ENCODE data around the gene CPNE4. TPM values are rescaled to one million over a fixed set of nuclear protein-coding genes. Genes with fewer than 3 reads are reported as not detected.

The CPNE4 gene
- total RNA-seq, 2 donors from 2014 or later = 0.55 TPM; not detected in 1

DNA sequence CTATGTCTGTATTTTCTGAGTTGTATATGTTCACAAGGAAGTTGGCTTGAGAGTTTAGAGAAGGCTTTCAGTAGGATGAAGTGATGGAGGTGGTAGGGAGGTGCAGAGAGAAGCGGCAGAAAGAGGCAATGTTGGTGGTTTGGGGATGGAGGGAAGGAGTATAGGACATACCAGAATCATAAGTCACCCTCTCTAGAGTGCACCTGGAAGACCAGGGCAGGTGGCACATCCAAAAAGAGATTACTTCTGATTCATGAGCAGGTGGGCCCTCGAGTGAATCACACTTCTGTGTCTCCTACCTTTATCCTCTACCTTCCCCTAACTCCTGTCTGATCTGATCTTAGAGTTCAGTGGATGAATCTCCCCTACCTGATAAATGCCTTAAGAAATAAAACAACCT lies 490.3 kb downstream of the CPNE4 start:
- H3K9me3 ChIP-seq (ENCODE audit: control insufficient read depth, low read length, poor library complexity, severe bottlenecking) = no peaks in the 10 kb centered on the region
- no peak overlapping the region for H3K27ac Mint-ChIP-seq
- peaks cover 59% of the 10 kb centered on the region for H3K27me3 Mint-ChIP-seq
- no peak overlapping the region for H3K4me3 Mint-ChIP-seq
- peaks cover 3% of the 10 kb centered on the region for H3K4me1 Mint-ChIP-seq
- ATAC-seq (no peak), DNase-seq (no peak)
- peaks cover 9% of the 10 kb centered on the region for H3K36me3 Mint-ChIP-seq (ENCODE audit: low read depth)

DNA sequence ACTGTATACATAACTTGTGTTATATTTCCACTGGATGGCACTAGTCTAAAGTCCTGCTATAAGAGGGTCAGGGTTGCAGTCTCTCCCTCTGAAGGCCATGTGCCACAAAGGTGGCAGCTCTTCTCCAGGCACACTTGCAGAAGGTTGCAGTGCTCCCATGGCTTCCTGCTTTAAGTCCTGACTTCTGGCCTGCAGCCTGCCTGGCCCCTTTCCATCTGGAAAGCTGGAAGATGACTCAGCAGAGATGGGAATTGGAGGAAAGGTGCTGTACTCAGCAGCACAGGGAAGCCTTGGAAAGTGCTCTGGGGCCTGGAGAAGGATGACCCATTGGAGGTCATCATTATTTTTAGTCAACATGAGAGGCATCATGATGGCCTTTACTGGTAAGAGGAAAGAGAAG lies 491.1 kb downstream of the CPNE4 start:
- Mint-ChIP-seq H3K4me1 (peaks cover under 1% of the 10 kb centered on the region), H3K36me3 (ENCODE audit: low read depth) (peaks cover 6% of the 10 kb centered on the region), H3K27ac (no peak overlapping the region), H3K4me3 (no peak overlapping the region), H3K27me3 (peaks cover 56% of the 10 kb centered on the region)
- DNase-seq (no peak), ATAC-seq (no peak)
- H3K9me3 ChIP-seq (ENCODE audit: control insufficient read depth, low read length, poor library complexity, severe bottlenecking) = no peaks in the 10 kb centered on the region

DNA sequence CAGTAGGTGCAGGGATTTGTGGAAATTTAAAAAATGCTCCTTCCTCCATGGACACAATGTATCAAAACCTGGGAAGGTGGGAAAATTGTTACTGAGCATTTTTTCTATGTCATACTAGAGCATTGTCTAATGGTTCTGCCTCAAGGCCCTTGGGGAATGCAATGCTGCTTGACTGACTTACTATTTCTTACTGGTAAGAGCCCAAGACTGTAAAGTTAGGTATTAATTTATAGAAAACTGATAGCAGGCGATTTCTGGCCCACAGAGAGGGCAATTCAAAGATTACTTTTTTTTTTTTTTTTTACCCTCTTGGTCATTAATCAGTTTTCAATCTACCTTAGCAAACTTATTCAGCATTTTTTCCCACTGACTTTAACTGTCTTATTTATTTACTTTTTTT lies 493.5 kb downstream of the CPNE4 start:
- no peak for ATAC-seq
- Mint-ChIP-seq H3K4me1 (no peaks in the 10 kb centered on the region), H3K36me3 (ENCODE audit: low read depth) (peaks cover 4% of the 10 kb centered on the region), H3K27ac (no peak overlapping the region), H3K27me3 (peaks cover 53% of the 10 kb centered on the region), H3K4me3 (no peak overlapping the region)
- DNase-seq = no peak
- H3K9me3 ChIP-seq (ENCODE audit: control insufficient read depth, low read length, poor library complexity, severe bottlenecking) = no peaks in the 10 kb centered on the region

DNA sequence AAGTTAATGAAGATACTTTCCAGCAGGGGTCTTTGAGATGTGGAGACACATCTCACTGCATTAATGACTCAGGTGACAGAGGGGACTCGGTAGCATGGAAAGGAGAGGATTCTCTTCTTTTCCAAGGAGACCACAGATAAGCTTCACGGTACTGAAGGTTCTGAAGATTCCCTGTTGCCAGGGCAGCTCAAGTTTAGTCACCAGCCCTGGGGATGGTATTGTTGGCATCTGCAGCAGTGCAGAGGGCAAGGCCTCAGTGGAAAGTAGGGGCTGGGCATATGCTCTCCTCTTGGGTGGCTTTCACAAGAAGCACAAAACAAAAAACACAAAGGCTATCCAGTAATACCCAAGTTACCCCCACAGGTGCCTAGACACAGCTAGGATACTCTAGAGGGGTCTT lies 494.0 kb downstream of the CPNE4 start:
- ATAC-seq (no peak), DNase-seq (no peak)
- Mint-ChIP-seq H3K4me3 (no peak overlapping the region), H3K36me3 (ENCODE audit: low read depth) (peaks cover 4% of the 10 kb centered on the region), H3K4me1 (no peaks in the 10 kb centered on the region), H3K27ac (no peak overlapping the region), H3K27me3 (peaks cover 54% of the 10 kb centered on the region)
- H3K9me3 ChIP-seq (ENCODE audit: control insufficient read depth, low read length, poor library complexity, severe bottlenecking) = no peaks in the 10 kb centered on the region

DNA sequence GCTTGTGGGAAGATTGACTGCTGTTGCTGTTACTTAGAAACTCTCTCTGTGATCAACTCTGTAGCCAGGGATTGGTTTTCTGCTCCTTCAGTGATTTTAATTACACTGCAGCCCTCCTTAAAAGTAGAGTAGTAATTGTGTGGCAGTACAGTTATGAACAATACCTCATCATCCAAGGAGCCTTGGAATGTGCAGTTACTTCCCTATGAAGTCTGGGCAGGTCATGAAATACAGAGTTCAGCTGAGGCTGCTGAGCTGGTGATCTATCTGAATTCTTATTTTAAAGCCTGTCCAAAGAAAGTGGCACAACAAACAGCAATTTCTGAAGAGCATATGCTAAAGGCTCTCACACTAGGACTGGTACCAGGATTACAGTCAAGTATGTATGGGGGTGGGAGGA lies 494.7 kb downstream of the CPNE4 start:
- H3K4me3 Mint-ChIP-seq = no peak overlapping the region
- no peaks in the 10 kb centered on the region for H3K4me1 Mint-ChIP-seq
- ATAC-seq = no peak
- no peak for DNase-seq
- H3K36me3 Mint-ChIP-seq (ENCODE audit: low read depth) = peaks cover 4% of the 10 kb centered on the region
- H3K9me3 ChIP-seq (ENCODE audit: control insufficient read depth, low read length, poor library complexity, severe bottlenecking) = no peaks in the 10 kb centered on the region
- H3K27ac Mint-ChIP-seq = no peak overlapping the region
- peaks cover 54% of the 10 kb centered on the region for H3K27me3 Mint-ChIP-seq

DNA sequence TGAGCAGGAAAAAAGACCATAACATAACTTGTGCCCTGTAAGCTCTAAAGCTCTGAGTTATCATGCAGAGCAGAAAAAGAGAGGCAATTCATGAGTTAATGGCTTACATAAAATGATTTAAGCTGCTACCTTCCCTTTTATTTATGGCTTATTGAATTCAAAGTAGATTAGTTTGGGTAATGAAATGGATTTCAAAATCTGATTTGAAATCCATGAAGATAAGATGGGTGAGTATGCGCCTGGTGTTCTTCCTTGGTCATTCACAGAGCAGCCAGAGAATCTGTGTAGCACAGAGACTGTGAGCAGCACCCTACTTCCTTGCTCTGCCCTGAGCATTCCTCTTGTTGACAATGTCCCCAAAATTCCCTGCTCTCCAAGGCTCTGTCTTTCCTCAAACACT lies 495.8 kb downstream of the CPNE4 start:
- Mint-ChIP-seq H3K27me3 (peaks cover 53% of the 10 kb centered on the region), H3K4me3 (no peak overlapping the region), H3K27ac (no peak overlapping the region), H3K4me1 (no peaks in the 10 kb centered on the region), H3K36me3 (ENCODE audit: low read depth) (peaks cover 2% of the 10 kb centered on the region)
- DNase-seq (no peak), ATAC-seq (no peak)
- H3K9me3 ChIP-seq (ENCODE audit: control insufficient read depth, low read length, poor library complexity, severe bottlenecking) = no peaks in the 10 kb centered on the region

DNA sequence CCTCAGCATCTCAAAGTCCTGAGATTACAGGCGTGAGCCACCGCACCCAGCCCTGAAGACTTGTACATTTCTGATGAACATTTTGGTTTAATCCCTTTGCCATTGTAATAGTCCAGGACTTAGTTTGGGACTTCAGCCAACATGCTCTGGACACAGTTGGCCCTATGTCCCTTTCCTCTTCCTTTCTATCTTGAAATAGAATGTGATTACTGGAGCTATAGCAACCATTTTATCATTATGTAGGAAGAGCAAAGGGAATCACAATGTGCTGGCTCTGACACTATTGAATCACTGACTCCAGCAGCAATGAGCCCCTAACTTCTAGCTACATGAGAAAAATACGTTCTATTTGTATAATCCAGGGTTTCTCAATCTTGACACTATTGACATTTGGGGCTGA lies 497.3 kb downstream of the CPNE4 start:
- DNase-seq = no peak
- Mint-ChIP-seq H3K27ac (no peak overlapping the region), H3K4me3 (no peak overlapping the region), H3K27me3 (peaks cover 51% of the 10 kb centered on the region), H3K36me3 (ENCODE audit: low read depth) (no peaks in the 10 kb centered on the region), H3K4me1 (no peaks in the 10 kb centered on the region)
- no peaks in the 10 kb centered on the region for H3K9me3 ChIP-seq (ENCODE audit: control insufficient read depth, low read length, poor library complexity, severe bottlenecking)
- ATAC-seq = no peak

DNA sequence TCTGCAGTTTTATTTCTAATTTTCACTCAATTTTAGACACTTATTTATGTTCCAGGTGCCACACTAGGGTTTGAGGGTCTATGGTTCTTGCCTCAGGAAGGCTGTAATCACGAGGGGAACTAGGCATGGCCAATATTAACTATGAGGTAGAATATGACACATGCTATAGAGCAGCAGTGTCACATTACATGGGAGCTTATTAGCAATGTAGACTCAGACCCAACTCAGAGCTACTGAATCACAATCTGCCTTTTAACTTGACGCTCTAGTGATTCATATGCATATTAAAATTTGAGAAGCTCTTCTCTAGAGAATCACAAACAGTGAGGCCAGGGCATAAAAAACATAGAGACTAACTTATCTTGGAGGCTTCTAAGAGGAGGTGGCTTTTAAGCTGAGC lies 499.2 kb downstream of the CPNE4 start:
- H3K4me3 Mint-ChIP-seq = no peak overlapping the region
- H3K9me3 ChIP-seq (ENCODE audit: control insufficient read depth, low read length, poor library complexity, severe bottlenecking) = no peaks in the 10 kb centered on the region
- ATAC-seq = no peak
- no peak for DNase-seq
- H3K27ac Mint-ChIP-seq = no peak overlapping the region
- H3K36me3 Mint-ChIP-seq (ENCODE audit: low read depth) = no peaks in the 10 kb centered on the region
- peaks cover 57% of the 10 kb centered on the region for H3K27me3 Mint-ChIP-seq
- H3K4me1 Mint-ChIP-seq = no peaks in the 10 kb centered on the region

DNA sequence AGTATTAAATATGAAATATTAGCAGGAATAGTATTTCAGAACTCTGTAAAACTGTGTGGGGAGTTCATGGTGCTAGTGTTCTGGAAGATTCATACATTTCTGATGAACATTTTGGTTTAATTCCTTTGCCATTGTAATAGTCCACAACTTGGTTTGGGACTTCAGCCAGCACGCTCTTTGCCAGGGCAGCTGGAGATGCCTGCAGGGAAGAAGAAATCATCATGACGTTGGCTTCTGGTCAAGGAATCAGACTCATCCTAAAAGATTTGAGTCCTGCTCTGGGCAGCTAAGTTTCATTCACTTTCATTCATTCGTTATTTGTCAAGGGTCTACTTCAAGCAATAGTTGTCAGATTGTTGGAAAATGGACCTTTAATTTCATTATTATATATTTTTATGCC lies 499.7 kb downstream of the CPNE4 start:
- no peak for DNase-seq
- no peak overlapping the region for H3K27ac Mint-ChIP-seq
- H3K4me3 Mint-ChIP-seq = no peak overlapping the region
- no peaks in the 10 kb centered on the region for H3K9me3 ChIP-seq (ENCODE audit: control insufficient read depth, low read length, poor library complexity, severe bottlenecking)
- H3K27me3 Mint-ChIP-seq = peaks cover 54% of the 10 kb centered on the region
- H3K4me1 Mint-ChIP-seq = no peaks in the 10 kb centered on the region
- ATAC-seq = no peak
- H3K36me3 Mint-ChIP-seq (ENCODE audit: low read depth) = no peaks in the 10 kb centered on the region

DNA sequence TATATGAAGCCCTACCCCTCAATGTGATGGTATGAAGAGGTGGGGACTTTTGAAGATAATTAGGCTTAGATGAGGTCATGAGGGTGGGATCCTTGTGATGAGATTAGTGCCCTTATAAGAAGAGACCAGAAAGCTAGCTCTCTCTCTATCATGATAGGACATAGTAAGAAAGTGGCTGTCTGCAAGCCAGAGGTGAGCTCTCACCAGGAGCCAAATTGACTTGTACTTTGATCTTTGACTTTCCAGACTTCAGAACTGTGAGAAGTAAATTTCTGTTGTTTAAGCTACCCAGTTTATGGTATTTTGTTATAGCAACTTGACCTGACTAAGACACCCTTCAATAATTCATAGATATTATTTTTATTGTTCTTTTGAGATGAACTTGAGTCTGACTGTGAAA lies 502.2 kb downstream of the CPNE4 start:
- Mint-ChIP-seq H3K4me1 (no peaks in the 10 kb centered on the region), H3K27ac (no peak overlapping the region), H3K36me3 (ENCODE audit: low read depth) (peaks cover 2% of the 10 kb centered on the region), H3K27me3 (peaks cover 55% of the 10 kb centered on the region), H3K4me3 (no peak overlapping the region)
- H3K9me3 ChIP-seq (ENCODE audit: control insufficient read depth, low read length, poor library complexity, severe bottlenecking) = no peaks in the 10 kb centered on the region
- ATAC-seq = no peak
- DNase-seq = no peak

DNA sequence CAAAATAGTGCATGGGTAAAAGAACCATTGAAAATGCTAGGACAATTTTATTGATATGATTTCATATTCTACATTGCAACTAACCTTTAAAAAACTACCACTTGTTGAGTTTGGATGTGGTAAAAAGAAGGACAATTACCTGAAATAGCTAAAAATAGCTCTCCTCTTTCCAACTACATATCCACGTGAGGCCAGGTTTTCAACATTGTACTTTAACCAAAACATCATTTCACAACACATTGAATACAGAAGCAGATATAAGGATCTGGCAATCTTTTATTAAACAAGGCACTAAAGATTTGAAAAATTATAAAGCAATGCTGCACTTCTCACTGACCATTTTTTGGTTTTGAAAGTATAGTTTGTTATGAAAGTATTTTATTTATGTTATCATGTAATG lies 504.0 kb downstream of the CPNE4 start:
- H3K27me3 Mint-ChIP-seq = peaks cover 53% of the 10 kb centered on the region
- no peak overlapping the region for H3K27ac Mint-ChIP-seq
- no peaks in the 10 kb centered on the region for H3K4me1 Mint-ChIP-seq
- H3K36me3 Mint-ChIP-seq (ENCODE audit: low read depth) = peaks cover 2% of the 10 kb centered on the region
- no peak overlapping the region for H3K4me3 Mint-ChIP-seq
- DNase-seq (no peak), ATAC-seq (no peak)
- no peaks in the 10 kb centered on the region for H3K9me3 ChIP-seq (ENCODE audit: control insufficient read depth, low read length, poor library complexity, severe bottlenecking)

DNA sequence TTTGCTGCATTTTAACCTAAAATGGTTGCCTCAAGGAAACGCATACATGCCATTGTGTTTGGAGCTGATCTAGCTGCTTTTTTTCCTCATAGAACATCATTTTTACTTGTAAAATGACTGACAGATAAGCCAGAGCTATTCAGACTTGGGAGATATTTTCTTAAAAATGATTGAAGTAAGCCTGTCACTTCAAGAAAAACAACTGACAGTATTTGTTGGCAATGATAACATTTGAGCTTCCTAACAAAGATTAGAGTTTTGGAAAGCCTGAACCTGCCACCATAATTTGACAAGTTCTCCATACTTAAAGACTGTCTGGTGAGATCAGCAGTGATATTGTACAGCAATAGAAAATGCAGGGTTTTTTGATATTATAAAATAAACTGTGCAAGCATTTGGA lies 504.4 kb downstream of the CPNE4 start:
- no peaks in the 10 kb centered on the region for H3K9me3 ChIP-seq (ENCODE audit: control insufficient read depth, low read length, poor library complexity, severe bottlenecking)
- Mint-ChIP-seq H3K27ac (no peak overlapping the region), H3K36me3 (ENCODE audit: low read depth) (peaks cover 2% of the 10 kb centered on the region), H3K4me3 (no peak overlapping the region), H3K4me1 (no peaks in the 10 kb centered on the region), H3K27me3 (peaks cover 54% of the 10 kb centered on the region)
- no peak for ATAC-seq
- no peak for DNase-seq

DNA sequence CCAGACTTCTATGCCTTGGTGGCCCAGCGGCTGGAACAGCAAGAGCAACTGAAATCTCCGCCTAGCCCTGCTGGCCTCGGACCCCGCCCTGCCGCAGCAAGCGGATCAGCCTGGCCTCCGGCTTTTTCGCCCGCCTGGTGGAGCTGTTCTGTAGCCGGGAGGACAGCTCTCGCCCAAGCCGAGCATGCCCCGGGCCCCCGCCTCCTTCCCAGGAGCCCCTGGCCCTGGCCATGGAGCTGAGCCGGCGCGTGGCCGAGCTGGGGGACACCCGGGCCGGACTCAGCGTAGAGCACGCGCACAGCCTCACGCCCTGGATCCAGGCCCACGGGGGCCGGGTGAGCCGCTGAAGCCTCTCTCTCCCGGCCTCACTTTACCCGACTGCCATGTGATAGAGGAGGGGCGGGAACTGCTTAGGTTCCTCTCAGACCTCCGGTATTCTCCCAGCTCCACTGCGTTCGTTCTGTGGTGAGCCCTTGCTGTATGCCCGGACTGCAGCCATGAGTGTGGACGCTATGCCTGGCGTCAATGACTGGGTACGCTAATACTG lies 507.9 kb downstream of the CPNE4 start:
- H3K9me3 ChIP-seq (ENCODE audit: control insufficient read depth, low read length, poor library complexity, severe bottlenecking) = no peaks in the 10 kb centered on the region
- no peak for DNase-seq
- H3K36me3 Mint-ChIP-seq (ENCODE audit: low read depth) = peaks cover 2% of the 10 kb centered on the region
- ATAC-seq = no peak
- H3K27ac Mint-ChIP-seq = no peak overlapping the region
- H3K4me1 Mint-ChIP-seq = no peaks in the 10 kb centered on the region
- H3K4me3 Mint-ChIP-seq = no peak overlapping the region
- peaks cover 39% of the 10 kb centered on the region for H3K27me3 Mint-ChIP-seq

DNA sequence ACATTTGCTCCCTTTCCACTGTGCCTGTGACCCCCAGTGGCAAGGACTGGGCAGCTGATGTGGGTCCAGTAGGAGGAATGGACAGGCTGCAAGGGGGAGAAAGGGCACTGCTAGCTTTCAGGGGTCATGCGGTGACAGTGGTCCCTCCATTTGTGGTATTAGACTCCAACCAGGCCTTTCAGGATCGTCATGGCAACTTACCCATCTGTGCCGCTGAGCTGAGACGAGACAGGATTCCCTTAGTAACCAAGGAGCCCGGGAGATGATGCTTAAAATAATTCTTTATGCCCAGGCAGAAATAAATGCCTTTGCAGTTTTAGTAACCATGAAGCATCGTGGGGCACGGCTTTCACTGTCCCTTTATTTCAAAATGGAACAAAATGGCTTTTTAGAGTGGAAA lies 516.1 kb downstream of the CPNE4 start:
- Mint-ChIP-seq H3K27me3 (no peaks in the 10 kb centered on the region), H3K4me3 (no peak overlapping the region), H3K36me3 (ENCODE audit: low read depth) (no peaks in the 10 kb centered on the region), H3K27ac (no peak overlapping the region), H3K4me1 (no peaks in the 10 kb centered on the region)
- ATAC-seq = no peak
- no peaks in the 10 kb centered on the region for H3K9me3 ChIP-seq (ENCODE audit: control insufficient read depth, low read length, poor library complexity, severe bottlenecking)
- DNase-seq = no peak

Data from T-helper 17 cell (primary cell).